ENCODE results near the gene FAXC.

Gene FAXC

DNA sequence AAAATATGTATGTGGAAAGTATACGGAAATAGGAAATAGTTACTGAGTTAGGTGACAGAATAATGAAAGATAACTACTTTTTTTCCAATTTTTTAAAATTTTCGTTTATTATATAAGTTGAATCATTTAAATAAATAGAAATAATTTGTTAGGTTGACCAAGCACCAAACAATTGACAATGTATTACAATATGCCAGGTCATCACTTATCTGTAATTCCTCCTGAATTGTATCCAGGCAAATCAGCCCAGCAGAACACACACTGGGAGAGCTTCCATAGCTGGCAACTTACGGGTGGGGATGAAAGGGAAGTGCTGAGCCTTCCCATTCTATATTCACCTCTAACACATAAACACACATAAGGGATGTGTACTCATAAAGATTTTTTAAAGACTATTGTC is 40.7 kb downstream of the FAXC start:
- TF ChIP-seq CTCF (IDR thresholded peaks at IDR 0.05; ENCODE audit: insufficient read depth, low read length, poor library complexity, severe bottlenecking), result no peak
- DNase-seq (ENCODE audit: extremely low read depth, insufficient read length), result no peak
- Histone ChIP-seq H3K4me3 (replicated peaks; ENCODE audit: low read depth, low read length) (no peak overlapping the region), H3K36me3 (ENCODE audit: control insufficient read depth, insufficient read depth, low read length) (no peaks in the 10 kb centered on the region), H3K27me3 (replicated peaks; ENCODE audit: control insufficient read depth, insufficient read depth, low read length) (no peaks in the 10 kb centered on the region; the same call in 1 of the 2 replicates)

DNA sequence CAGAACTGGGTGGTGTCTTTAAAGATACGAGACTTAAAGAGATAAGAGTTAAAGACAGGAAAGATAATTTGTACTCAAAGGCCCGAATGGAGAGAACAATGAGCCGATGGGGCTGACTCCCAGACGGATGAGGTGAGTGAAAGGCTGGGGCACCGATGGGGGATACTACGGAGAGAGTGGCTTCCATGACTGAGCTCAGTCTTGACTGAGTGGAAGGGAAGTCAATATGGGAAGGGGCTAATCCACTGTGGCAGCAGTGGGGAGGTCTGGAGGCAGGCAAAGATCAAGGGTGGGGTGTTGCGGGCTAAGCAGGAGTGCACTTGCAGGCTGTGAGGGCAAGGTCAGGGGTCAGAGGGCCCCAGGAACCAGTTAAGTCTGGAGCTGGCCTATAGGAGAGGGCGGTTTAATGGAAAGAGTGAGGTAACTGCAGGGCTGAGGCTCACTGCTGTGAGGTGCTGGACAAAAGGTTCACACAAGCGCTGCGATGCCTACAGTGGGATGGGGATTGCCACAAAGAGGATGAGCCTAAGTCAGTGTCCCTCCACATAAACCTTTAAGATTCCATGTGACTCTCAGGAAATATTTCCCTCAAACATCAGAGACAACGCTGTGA is 42.1 kb downstream of the FAXC start:
- no peaks in the 10 kb centered on the region for H3K36me3 ChIP-seq (ENCODE audit: control insufficient read depth, insufficient read depth, low read length)
- no peak for TF ChIP-seq CTCF (IDR thresholded peaks at IDR 0.05; ENCODE audit: insufficient read depth, low read length, poor library complexity, severe bottlenecking)
- DNase-seq (ENCODE audit: extremely low read depth, insufficient read length), result no peak
- no peak overlapping the region for H3K4me3 ChIP-seq (replicated peaks; ENCODE audit: low read depth, low read length)
- H3K27me3 ChIP-seq (replicated peaks; ENCODE audit: control insufficient read depth, insufficient read depth, low read length), result no peaks in the 10 kb centered on the region; the same call in 1 of the 2 replicates

GRCh38 chr6:99306341-99306740 is 43.1 kb downstream of the FAXC start:
- no peaks in the 10 kb centered on the region; the same call in 1 of the 2 replicates for H3K27me3 ChIP-seq (replicated peaks; ENCODE audit: control insufficient read depth, insufficient read depth, low read length)
- no peak for TF ChIP-seq CTCF (IDR thresholded peaks at IDR 0.05; ENCODE audit: insufficient read depth, low read length, poor library complexity, severe bottlenecking)
- H3K4me3 ChIP-seq (replicated peaks; ENCODE audit: low read depth, low read length), result no peak overlapping the region
- H3K36me3 ChIP-seq (ENCODE audit: control insufficient read depth, insufficient read depth, low read length), result no peaks in the 10 kb centered on the region
- no peak for DNase-seq (ENCODE audit: extremely low read depth, insufficient read length)

DNA sequence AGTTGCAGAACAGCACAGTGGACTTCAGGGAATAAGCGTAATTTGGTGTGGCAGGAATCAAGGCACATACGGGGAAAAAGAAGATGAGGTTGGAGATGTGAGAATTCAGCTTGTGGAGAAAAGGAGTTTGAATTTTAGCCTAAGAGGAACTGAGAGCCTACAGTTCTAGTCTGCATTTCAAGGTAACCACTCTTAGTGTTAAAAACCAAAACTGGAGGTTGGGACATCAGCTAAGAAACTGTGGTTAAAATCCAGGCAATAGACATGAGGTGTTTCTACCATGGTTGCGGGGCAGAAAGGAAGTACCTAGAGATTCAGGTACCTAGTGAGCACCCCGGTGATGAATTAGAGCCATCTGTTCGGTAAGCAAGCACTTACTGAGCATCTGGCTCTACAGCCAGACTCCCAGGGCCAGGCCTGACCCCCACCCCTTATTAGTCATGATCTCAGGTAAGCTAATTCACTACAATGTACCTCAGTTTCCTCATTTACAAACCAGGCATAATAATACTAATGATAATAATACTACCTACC is 44.4 kb downstream of the FAXC start:
- TF ChIP-seq CTCF (IDR thresholded peaks at IDR 0.05; ENCODE audit: insufficient read depth, low read length, poor library complexity, severe bottlenecking), result no peak
- no peak for DNase-seq (ENCODE audit: extremely low read depth, insufficient read length)
- Histone ChIP-seq H3K27me3 (replicated peaks; ENCODE audit: control insufficient read depth, insufficient read depth, low read length) (no peaks in the 10 kb centered on the region; the same call in 1 of the 2 replicates), H3K4me3 (replicated peaks; ENCODE audit: low read depth, low read length) (no peak overlapping the region), H3K36me3 (ENCODE audit: control insufficient read depth, insufficient read depth, low read length) (no peaks in the 10 kb centered on the region)

DNA sequence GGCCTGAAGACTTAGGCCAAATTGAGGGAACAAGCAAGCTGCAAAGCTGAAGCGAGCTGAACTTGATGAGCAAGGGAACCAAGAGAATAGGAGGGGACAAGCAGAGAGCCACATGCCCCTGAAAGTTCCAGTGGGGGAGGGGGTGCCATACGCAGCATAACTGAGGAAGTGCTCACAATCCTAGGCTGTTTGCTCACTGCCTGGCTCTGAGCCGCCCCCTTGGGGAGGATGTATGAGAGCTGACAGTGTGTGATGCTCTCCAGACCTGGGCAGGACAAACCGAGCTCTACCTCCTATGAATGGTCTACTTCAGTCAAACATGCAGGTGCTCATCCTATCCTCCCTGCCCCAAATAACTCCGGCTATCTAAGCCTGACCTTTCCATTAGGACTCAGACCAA is 52.1 kb downstream of the FAXC start:
- H3K4me3 ChIP-seq (replicated peaks; ENCODE audit: low read depth, low read length), result no peak overlapping the region
- no peak for DNase-seq (ENCODE audit: extremely low read depth, insufficient read length)
- H3K27me3 ChIP-seq (replicated peaks; ENCODE audit: control insufficient read depth, insufficient read depth, low read length), result no peaks in the 10 kb centered on the region
- H3K36me3 ChIP-seq (ENCODE audit: control insufficient read depth, insufficient read depth, low read length), result no peaks in the 10 kb centered on the region
- TF ChIP-seq CTCF (IDR thresholded peaks at IDR 0.05; ENCODE audit: insufficient read depth, low read length, poor library complexity, severe bottlenecking), result no peak
